Spinal cord (tissue), 10 donors: ENCODE data around the gene ANKRD9. TPM values are rescaled to one million over a fixed set of nuclear protein-coding genes. Genes with fewer than 3 reads are reported as not detected.

Source experiments
- DNase-seq, 6 donors: peaks; one replicate each; pipeline versions ENCODE4 v3.0.0 to v3.0.0-alpha.2; 2013 to 2015; ENCODE audit warnings: low spot score in 6 of 6, low read depth in 4 of 6
- H3K27ac ChIP-seq: one replicate; pipeline ENCODE4 v1.5.1; 2013; ENCODE audit warnings: low read depth, low read length, control low read depth
- H3K27me3 ChIP-seq: one replicate; pipeline ENCODE4 v1.6.1; 2013; ENCODE audit warnings: low read length; ENCODE audit not compliant: control insufficient read depth, insufficient read depth
- H3K36me3 ChIP-seq: one replicate; pipeline ENCODE4 v1.6.1; 2013; ENCODE audit warnings: low read length; ENCODE audit not compliant: control insufficient read depth, insufficient read depth
- H3K4me1 ChIP-seq: one replicate; pipeline ENCODE4 v1.6.1; 2013; ENCODE audit warnings: low read length; ENCODE audit not compliant: control insufficient read depth, insufficient read depth
- H3K4me3 ChIP-seq: one replicate; pipeline ENCODE4 v1.5.1; 2013; ENCODE audit warnings: low read depth, low read length, control low read depth
- H3K9me3 ChIP-seq: one replicate; pipeline ENCODE4 v1.6.1; 2013; ENCODE audit warnings: low read length; ENCODE audit not compliant: control insufficient read depth, insufficient read depth
- WGBS: methylation state at CpG from one replicate; pipeline ENCODE4 v1.1.5; 2013; ENCODE audit warnings: missing lambda C conversion rate; ENCODE audit not compliant: insufficient coverage; 5-methylcytosine and 5-hydroxymethylcytosine counted together
- polyA plus RNA-seq, 2 donors: library from polyadenylated mRNA; unstranded; fragments of 120-200 nt; gene quantifications; one replicate each; pipeline ENCODE4 v1.2.1, GENCODE V29; 2013; ENCODE audit not compliant: insufficient read length in 2 of 2
- total RNA-seq, 2 donors: library from RNA; depleted of rRNA in 1 of 2; stranded (reverse); fragments of 120-200 nt in 1 of 2; fragments of >200 nt in 1 of 2; gene quantifications; one replicate each; pipeline versions ENCODE4 v1.2.3 to v1.2.4, GENCODE V29; 2013 to 2014
- donor health status: healthy.

Gene ANKRD9
- total and polyA plus RNA-seq, 4 donors: 14.9 to 48.7 (median 33.6) TPM

- Histone ChIP-seq H3K27me3 (no peaks in the 10 kb centered on the region), H3K9me3 (no peaks in the 10 kb centered on the region), H3K4me3 (no peak overlapping the region), H3K4me1 (peaks cover 27% of the 10 kb centered on the region), H3K27ac (peak overlapping the region; percentile 69), H3K36me3 (peaks cover 82% of the 10 kb centered on the region)
- no peak for DNase-seq
- 87% methylated on average over 21 of the region's 23 CpGs for WGBS
Observed at GRCh38 chr14:102499401-102500157, 10.0 kb downstream of the ANKRD9 start.

- WGBS: 87% methylated on average over 12 of the region's 21 CpGs
- no peaks in the 10 kb centered on the region for H3K9me3 ChIP-seq
- peaks cover 19% of the 10 kb centered on the region for H3K4me1 ChIP-seq
- no peaks in the 10 kb centered on the region for H3K27me3 ChIP-seq
- H3K36me3 ChIP-seq: peaks cover 78% of the 10 kb centered on the region
- no peak overlapping the region for H3K4me3 ChIP-seq
- no peak for DNase-seq
- no peak overlapping the region for H3K27ac ChIP-seq
Observed at GRCh38 chr14:102498678-102499265, 10.8 kb downstream of the ANKRD9 start.

- Histone ChIP-seq H3K27ac (no peak overlapping the region), H3K9me3 (no peaks in the 10 kb centered on the region), H3K27me3 (no peaks in the 10 kb centered on the region), H3K4me3 (no peak overlapping the region), H3K4me1 (peaks cover 23% of the 10 kb centered on the region), H3K36me3 (peaks cover 83% of the 10 kb centered on the region)
- 80% methylated on average over 29 of the region's 30 CpGs for WGBS
- no peak for DNase-seq
Observed at GRCh38 chr14:102497998-102498677, 11.4 kb downstream of the ANKRD9 start.

- no peak overlapping the region for H3K27ac ChIP-seq
- H3K27me3 ChIP-seq: no peaks in the 10 kb centered on the region
- no peaks in the 10 kb centered on the region for H3K9me3 ChIP-seq
- 94% methylated on average over 42 of the region's 42 CpGs for WGBS
- no peak overlapping the region for H3K4me3 ChIP-seq
- peaks cover 33% of the 10 kb centered on the region for H3K4me1 ChIP-seq
- H3K36me3 ChIP-seq: peaks cover 93% of the 10 kb centered on the region
- DNase-seq: no peak
Observed at GRCh38 chr14:102496958-102497744, 12.4 kb downstream of the ANKRD9 start.

- Histone ChIP-seq H3K27ac (no peak overlapping the region), H3K4me3 (no peak overlapping the region)
Observed at GRCh38 chr14:102496331-102496691, 13.3 kb downstream of the ANKRD9 start.

GRCh38 chr14:102495491-102496330 lies 13.9 kb downstream of the ANKRD9 start:
- 93% methylated on average over 26 of the region's 26 CpGs for WGBS
- peaks cover 88% of the 10 kb centered on the region for H3K36me3 ChIP-seq
- no peak overlapping the region for H3K4me3 ChIP-seq
- DNase-seq: no peak
- H3K27ac ChIP-seq: no peak overlapping the region
- no peaks in the 10 kb centered on the region for H3K27me3 ChIP-seq
- peaks cover 31% of the 10 kb centered on the region for H3K4me1 ChIP-seq
- H3K9me3 ChIP-seq: no peaks in the 10 kb centered on the region

More at GRCh38 chr14:102496331-102496691, 13.3 kb downstream of the ANKRD9 start:
- Histone ChIP-seq H3K36me3 (peaks cover 94% of the 10 kb centered on the region), H3K27me3 (no peaks in the 10 kb centered on the region), H3K4me1 (peaks cover 34% of the 10 kb centered on the region), H3K9me3 (no peaks in the 10 kb centered on the region)
- WGBS: 96% methylated on average over 11 of the region's 11 CpGs
- DNase-seq: no peak

- Histone ChIP-seq H3K36me3 (peaks cover 76% of the 10 kb centered on the region), H3K4me1 (peaks cover 27% of the 10 kb centered on the region), H3K9me3 (no peaks in the 10 kb centered on the region), H3K27ac (no peak overlapping the region), H3K4me3 (no peak overlapping the region), H3K27me3 (no peaks in the 10 kb centered on the region)
- no peak for DNase-seq
- WGBS: 92% methylated on average over 15 of the region's 15 CpGs
Observed at GRCh38 chr14:102493585-102493984, 16.0 kb downstream of the ANKRD9 start.

- DNase-seq: no peak
- Histone ChIP-seq H3K27ac (no peak overlapping the region), H3K9me3 (no peaks in the 10 kb centered on the region), H3K27me3 (no peaks in the 10 kb centered on the region), H3K4me3 (no peak overlapping the region), H3K4me1 (peaks cover 23% of the 10 kb centered on the region), H3K36me3 (peaks cover 71% of the 10 kb centered on the region)
- WGBS: 69% methylated on average over 10 of the region's 15 CpGs
Observed at GRCh38 chr14:102493096-102493495, 16.5 kb downstream of the ANKRD9 start.

GRCh38 chr14:102492531-102492910 lies 17.1 kb downstream of the ANKRD9 start:
- H3K27me3 ChIP-seq: no peaks in the 10 kb centered on the region
- WGBS: 92% methylated on average over 16 of the region's 17 CpGs
- peaks cover 65% of the 10 kb centered on the region for H3K36me3 ChIP-seq
- no peak for DNase-seq
- H3K27ac ChIP-seq: no peak overlapping the region
- H3K4me1 ChIP-seq: peaks cover 23% of the 10 kb centered on the region
- no peaks in the 10 kb centered on the region for H3K9me3 ChIP-seq
- H3K4me3 ChIP-seq: no peak overlapping the region
